Measurements from ENCODE around the gene GNA12. TPM values are rescaled to one million over a fixed set of nuclear protein-coding genes. Genes with fewer than 3 reads are reported as not detected.
"Not testable (repeated sequence)": the region's sequence is repeated elsewhere in the genome, so short reads cannot be mapped to it uniquely, and the experiment has no call there.

GNA12 gene
- total RNA-seq, 1 experiment from 2014 or later = 35.5 TPM

DNA sequence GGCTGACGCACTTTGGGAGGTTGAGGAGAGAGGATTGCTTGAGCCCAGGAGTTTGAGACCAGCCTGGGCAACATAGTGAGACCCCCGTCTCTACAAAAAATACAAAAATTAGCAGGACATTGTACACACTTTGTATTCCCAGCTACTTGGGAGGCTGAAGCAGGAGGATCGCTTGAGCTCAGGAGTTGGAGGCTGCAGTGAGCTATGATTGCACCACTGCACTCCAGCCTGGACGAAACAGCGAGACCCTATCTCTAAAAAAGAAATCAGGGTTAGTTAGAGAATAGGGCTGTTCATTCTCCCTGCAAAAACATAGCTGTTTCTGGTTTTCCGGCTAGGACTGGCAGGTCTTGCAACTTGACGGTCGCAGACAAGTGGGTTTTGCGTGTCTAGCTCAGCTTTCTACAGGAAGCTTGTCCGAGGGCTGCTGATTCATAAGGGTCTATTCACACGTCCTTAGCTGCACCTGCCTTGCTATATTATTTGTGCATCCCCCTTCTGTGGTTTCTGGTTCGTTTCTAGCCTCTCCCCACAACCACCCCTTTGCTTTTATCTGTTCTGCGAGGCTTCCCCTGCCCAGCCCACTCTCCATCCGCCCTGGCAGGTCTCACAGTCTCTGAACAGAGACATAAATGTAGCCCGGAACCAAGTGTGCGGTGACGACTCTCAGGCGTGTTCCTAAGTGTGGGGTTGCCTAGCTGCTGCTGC is 145.4 kb downstream of the GNA12 start:
- Histone ChIP-seq H3K27ac (ENCODE audit: low read depth, low read length, poor library complexity, severe bottlenecking) (no peak overlapping the region), H3K4me3 (ENCODE audit: low read depth, low read length, poor library complexity, severe bottlenecking) (no peak overlapping the region), H3K9me3 (ENCODE audit: low read depth, low read length, poor library complexity, severe bottlenecking) (no peaks in the 10 kb centered on the region), H3K36me3 (ENCODE audit: insufficient read depth, low read length, poor library complexity, severe bottlenecking) (no peaks in the 10 kb centered on the region), H3K4me1 (ENCODE audit: insufficient read depth, low read length, poor library complexity, severe bottlenecking) (no peaks in the 10 kb centered on the region), H3K27me3 (replicated peaks; ENCODE audit: insufficient read depth, low read depth, low read length, poor library complexity) (no peaks in the 10 kb centered on the region)
- ChIA-PET CTCF (no interaction called here), POLR2A (ENCODE audit: low non-redundant PET) (no interaction called here)
- TF ChIP-seq, protein P1, sequence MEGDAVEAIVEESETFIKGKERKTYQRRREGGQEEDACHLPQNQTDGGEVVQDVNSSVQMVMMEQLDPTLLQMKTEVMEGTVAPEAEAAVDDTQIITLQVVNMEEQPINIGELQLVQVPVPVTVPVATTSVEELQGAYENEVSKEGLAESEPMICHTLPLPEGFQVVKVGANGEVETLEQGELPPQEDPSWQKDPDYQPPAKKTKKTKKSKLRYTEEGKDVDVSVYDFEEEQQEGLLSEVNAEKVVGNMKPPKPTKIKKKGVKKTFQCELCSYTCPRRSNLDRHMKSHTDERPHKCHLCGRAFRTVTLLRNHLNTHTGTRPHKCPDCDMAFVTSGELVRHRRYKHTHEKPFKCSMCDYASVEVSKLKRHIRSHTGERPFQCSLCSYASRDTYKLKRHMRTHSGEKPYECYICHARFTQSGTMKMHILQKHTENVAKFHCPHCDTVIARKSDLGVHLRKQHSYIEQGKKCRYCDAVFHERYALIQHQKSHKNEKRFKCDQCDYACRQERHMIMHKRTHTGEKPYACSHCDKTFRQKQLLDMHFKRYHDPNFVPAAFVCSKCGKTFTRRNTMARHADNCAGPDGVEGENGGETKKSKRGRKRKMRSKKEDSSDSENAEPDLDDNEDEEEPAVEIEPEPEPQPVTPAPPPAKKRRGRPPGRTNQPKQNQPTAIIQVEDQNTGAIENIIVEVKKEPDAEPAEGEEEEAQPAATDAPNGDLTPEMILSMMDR (conservative IDR thresholded peaks at IDR 0.05; ENCODE audit: low read depth, low read length) = no peak
- TF ChIP-seq EZH2 (IDR thresholded peaks at IDR 0.05; ENCODE audit: borderline replicate concordance, low read depth, low read length, poor library complexity, severe bottlenecking) = no peak
- no TSS peak for BruUV-seq (replicated peaks)
- no peak for DNase-seq (ENCODE audit: low spot score)
- intact Hi-C loops (cut with micrococcal nuclease; ENCODE audit: unreplicated experiment) = no loop called here

DNA sequence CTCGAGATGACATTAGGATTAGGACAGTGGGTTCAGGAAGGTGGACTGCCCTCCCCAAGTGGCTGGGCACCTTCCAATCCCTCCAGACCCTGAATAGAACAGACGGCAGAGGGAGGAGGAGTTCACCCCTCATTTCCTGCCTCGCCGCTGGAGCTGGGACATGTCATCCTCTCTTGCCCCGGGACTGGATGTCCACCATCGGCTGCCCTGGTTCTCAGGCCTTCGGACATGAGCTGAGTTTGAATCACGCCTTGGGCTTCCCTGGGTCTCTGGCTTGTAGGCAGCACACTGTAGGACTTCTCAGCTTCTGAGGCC is 150.0 kb downstream of the GNA12 start:
- BruUV-seq (replicated peaks); H3K4me1 ChIP-seq (ENCODE audit: insufficient read depth, low read length, poor library complexity, severe bottlenecking); H3K36me3 ChIP-seq (ENCODE audit: insufficient read depth, low read length, poor library complexity, severe bottlenecking); POLR2A ChIA-PET (ENCODE audit: low non-redundant PET); DNase-seq (ENCODE audit: low spot score); H3K9me3 ChIP-seq (ENCODE audit: low read depth, low read length, poor library complexity, severe bottlenecking); intact Hi-C loops (cut with micrococcal nuclease; ENCODE audit: unreplicated experiment); CTCF ChIA-PET; H3K27ac ChIP-seq (ENCODE audit: low read depth, low read length, poor library complexity, severe bottlenecking); H3K4me3 ChIP-seq (ENCODE audit: low read depth, low read length, poor library complexity, severe bottlenecking): not testable (repeated sequence)
- peaks cover 16% of the 10 kb centered on the region for H3K27me3 ChIP-seq (replicated peaks; ENCODE audit: insufficient read depth, low read depth, low read length, poor library complexity)

DNA sequence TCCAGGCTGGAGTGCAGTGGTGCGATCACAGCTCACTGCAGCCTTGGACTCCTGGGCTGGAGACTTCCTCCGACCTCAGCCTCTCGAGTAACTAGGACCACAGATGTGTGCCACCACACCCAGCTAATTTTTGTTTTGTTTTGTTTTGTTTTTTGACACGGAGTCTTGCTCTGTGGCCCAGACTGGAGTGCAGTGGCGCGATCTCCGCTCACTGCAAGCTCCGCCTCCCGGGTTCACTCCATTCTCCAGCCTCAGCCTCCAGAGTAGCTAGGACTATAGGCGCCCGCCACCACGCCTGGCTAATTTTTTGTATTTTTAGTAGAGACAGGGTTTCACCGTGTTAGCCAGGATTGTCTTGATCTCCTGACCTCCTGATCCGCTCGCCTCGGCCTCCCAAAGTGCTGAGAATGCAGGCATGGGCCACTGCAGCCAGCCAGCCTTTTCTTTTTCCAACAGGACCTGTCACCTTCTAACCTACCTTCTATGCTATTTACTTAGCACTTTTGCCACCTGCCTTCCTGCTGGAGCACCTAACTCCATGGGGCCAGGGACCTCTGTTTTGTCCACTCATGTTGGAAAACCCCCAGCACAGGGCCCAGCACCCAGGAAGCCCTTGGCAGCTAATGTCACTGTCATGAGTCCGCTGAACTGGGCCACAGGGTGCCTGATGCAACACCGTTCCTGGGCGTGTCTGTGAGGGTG is 150.5 kb downstream of the GNA12 start:
- H3K4me1 ChIP-seq (ENCODE audit: insufficient read depth, low read length, poor library complexity, severe bottlenecking); CTCF ChIA-PET; H3K9me3 ChIP-seq (ENCODE audit: low read depth, low read length, poor library complexity, severe bottlenecking); intact Hi-C loops (cut with micrococcal nuclease; ENCODE audit: unreplicated experiment); DNase-seq (ENCODE audit: low spot score); H3K4me3 ChIP-seq (ENCODE audit: low read depth, low read length, poor library complexity, severe bottlenecking); H3K36me3 ChIP-seq (ENCODE audit: insufficient read depth, low read length, poor library complexity, severe bottlenecking); POLR2A ChIA-PET (ENCODE audit: low non-redundant PET); H3K27ac ChIP-seq (ENCODE audit: low read depth, low read length, poor library complexity, severe bottlenecking); BruUV-seq (replicated peaks): not testable (repeated sequence)
- peaks cover 21% of the 10 kb centered on the region for H3K27me3 ChIP-seq (replicated peaks; ENCODE audit: insufficient read depth, low read depth, low read length, poor library complexity)

DNA sequence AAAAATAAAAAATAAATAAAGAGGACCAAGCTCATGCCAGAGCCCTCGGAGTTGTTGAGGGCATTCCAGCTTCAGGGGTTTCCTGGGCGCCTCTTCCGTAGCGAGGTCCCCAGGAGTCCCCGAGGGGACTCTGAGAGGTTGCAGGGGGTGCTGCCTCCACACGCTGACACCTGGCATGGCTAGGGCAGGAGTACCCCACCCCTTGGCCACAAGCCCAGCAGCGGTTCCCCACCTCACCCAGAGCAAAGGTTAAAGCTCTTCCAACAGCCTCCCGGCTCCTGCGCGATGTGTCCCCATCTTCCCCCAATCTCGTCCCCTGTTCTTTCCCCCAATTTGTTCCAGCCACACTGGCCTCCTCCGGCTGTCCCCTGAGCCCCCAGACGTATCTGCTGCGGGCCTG is 151.6 kb downstream of the GNA12 start:
- TF ChIP-seq, protein P1 (conservative IDR thresholded peaks at IDR 0.05; ENCODE audit: low read depth, low read length) = no peak
- no peak for TF ChIP-seq EZH2 (IDR thresholded peaks at IDR 0.05; ENCODE audit: borderline replicate concordance, low read depth, low read length, poor library complexity, severe bottlenecking)
- POLR2A ChIA-PET (ENCODE audit: low non-redundant PET) = no interaction called here
- DNase-seq (ENCODE audit: low spot score) = no peak
- H3K9me3 ChIP-seq (ENCODE audit: low read depth, low read length, poor library complexity, severe bottlenecking) = no peaks in the 10 kb centered on the region
- no TSS peak for BruUV-seq (replicated peaks)
- no peaks in the 10 kb centered on the region for H3K36me3 ChIP-seq (ENCODE audit: insufficient read depth, low read length, poor library complexity, severe bottlenecking)
- no peak overlapping the region for H3K4me3 ChIP-seq (ENCODE audit: low read depth, low read length, poor library complexity, severe bottlenecking)
- H3K27me3 ChIP-seq (replicated peaks; ENCODE audit: insufficient read depth, low read depth, low read length, poor library complexity) = peaks cover 31% of the 10 kb centered on the region
- no peak overlapping the region for H3K27ac ChIP-seq (ENCODE audit: low read depth, low read length, poor library complexity, severe bottlenecking)
- intact Hi-C loops (cut with micrococcal nuclease; ENCODE audit: unreplicated experiment) = no loop called here
- no peaks in the 10 kb centered on the region for H3K4me1 ChIP-seq (ENCODE audit: insufficient read depth, low read length, poor library complexity, severe bottlenecking)
- CTCF ChIA-PET = no interaction called here

DNA sequence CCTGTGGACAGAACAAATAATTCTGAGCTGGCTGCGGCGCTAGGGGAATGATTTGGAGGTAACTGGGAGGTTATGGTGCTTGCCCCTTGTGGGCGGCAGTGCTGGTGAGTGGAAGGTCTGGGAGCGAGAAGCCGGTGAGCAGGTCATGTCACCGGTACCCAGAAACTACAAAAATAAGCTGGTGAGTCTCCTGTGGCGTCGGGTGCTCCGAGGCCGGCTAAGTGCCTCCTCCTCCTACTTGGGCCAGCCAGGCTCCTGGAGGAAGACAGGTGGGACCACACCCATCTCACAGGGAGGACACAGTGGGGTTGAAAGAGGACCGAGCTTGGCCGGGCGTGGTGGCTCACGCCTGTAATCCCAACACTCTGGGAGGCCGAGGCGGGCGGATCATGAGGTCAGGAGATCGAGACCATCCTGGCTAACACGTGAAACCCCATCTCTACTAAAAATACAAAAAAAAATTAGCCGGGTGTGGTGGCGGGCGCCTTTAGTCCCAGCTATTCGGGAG is 152.1 kb downstream of the GNA12 start:
- peaks cover 37% of the 10 kb centered on the region for H3K27me3 ChIP-seq (replicated peaks; ENCODE audit: insufficient read depth, low read depth, low read length, poor library complexity)
- POLR2A ChIA-PET (ENCODE audit: low non-redundant PET); H3K27ac ChIP-seq (ENCODE audit: low read depth, low read length, poor library complexity, severe bottlenecking); H3K4me3 ChIP-seq (ENCODE audit: low read depth, low read length, poor library complexity, severe bottlenecking); DNase-seq (ENCODE audit: low spot score); BruUV-seq (replicated peaks); H3K9me3 ChIP-seq (ENCODE audit: low read depth, low read length, poor library complexity, severe bottlenecking); intact Hi-C loops (cut with micrococcal nuclease; ENCODE audit: unreplicated experiment); H3K4me1 ChIP-seq (ENCODE audit: insufficient read depth, low read length, poor library complexity, severe bottlenecking); H3K36me3 ChIP-seq (ENCODE audit: insufficient read depth, low read length, poor library complexity, severe bottlenecking): not testable (repeated sequence)
- CTCF ChIA-PET = interaction anchor here (0.5 kb wide), 1 partner anchor 412 kb away, joined by 4 read pairs; no protein-coding TSS in a partner anchor

Measured in A673 (cell line).